Measurements from ENCODE around the gene PIEZO2.

DNA sequence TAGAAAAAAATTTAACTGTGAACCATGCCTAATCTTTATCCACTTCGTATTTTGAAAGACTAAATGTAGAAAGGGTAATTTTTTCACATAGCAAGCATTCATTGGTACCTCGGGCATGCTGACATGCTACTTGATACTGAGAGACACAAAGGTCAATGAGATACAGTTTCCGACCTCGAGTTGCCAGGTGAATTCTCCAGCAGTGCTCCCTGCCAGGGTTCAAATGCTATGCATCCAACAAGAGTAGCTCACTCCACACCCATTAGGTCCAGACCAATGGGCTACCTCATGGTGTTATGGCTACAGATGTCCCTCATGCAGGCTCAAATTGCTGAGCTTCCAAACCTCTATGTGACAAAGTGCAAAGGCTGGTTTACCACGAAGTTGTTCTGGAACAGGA lies 305.8 kb downstream of the PIEZO2 start:
- TF ChIP-seq, protein P1, sequence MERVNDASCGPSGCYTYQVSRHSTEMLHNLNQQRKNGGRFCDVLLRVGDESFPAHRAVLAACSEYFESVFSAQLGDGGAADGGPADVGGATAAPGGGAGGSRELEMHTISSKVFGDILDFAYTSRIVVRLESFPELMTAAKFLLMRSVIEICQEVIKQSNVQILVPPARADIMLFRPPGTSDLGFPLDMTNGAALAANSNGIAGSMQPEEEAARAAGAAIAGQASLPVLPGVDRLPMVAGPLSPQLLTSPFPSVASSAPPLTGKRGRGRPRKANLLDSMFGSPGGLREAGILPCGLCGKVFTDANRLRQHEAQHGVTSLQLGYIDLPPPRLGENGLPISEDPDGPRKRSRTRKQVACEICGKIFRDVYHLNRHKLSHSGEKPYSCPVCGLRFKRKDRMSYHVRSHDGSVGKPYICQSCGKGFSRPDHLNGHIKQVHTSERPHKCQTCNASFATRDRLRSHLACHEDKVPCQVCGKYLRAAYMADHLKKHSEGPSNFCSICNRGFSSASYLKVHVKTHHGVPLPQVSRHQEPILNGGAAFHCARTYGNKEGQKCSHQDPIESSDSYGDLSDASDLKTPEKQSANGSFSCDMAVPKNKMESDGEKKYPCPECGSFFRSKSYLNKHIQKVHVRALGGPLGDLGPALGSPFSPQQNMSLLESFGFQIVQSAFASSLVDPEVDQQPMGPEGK (CRISPR knock-in tag; IDR thresholded peaks at IDR 0.05; ENCODE audit: borderline replicate concordance): no peak
- TF ChIP-seq ISL1 (CRISPR knock-in tag; IDR thresholded peaks at IDR 0.05) (no peak), ZFP30 (CRISPR knock-in tag; IDR thresholded peaks at IDR 0.05) (no peak), TCF4 (CRISPR knock-in tag; IDR thresholded peaks at IDR 0.05; ENCODE audit: borderline replicate concordance) (no peak), ZNF565 (CRISPR knock-in tag; conservative IDR thresholded peaks at IDR 0.05; ENCODE audit: low read depth) (no peak), POU6F1 (CRISPR knock-in tag; IDR thresholded peaks at IDR 0.05; ENCODE audit: borderline replicate concordance, low read depth) (no peak), BACH2 (CRISPR knock-in tag; IDR thresholded peaks at IDR 0.05; ENCODE audit: borderline replicate concordance) (no peak), ARNTL (CRISPR knock-in tag; IDR thresholded peaks at IDR 0.05; ENCODE audit: borderline replicate concordance, low read depth) (no peak)

Data from SK-N-SH treated with all-trans-retinoic acid at 6 μM for 48 hours (cell line).